Measurements from ENCODE around the gene DUSP10. TPM values are rescaled to one million over a fixed set of nuclear protein-coding genes. Genes with fewer than 3 reads are reported as not detected.

The DUSP10 gene
- total and polyA plus RNA-seq, 2 of the 13 experiments (the other 11 are each of a cell fraction or from before 2014, with no cell fraction given): 2.1 to 4.4 TPM

DNA sequence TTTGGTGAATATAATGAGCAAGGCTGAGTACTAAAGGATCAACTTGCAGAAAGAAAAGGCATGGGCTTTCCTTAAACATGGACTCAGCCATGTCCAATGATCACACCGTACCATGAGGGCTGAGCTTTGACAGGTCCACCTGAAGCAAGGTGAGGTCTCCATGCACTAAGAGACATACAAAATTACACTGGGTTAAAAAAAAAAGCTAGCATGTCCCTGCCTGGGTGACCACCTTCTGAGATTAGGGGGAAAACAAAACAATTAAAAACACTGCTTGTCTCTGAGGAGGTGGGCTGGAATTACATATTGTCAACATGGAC, 22.7 kb downstream of the DUSP10 start:
- Histone ChIP-seq H3K9me3 (ENCODE audit: low read length) (peaks cover 8% of the 10 kb centered on the region), H3K4me3 (replicated peaks in 1 of 3; ENCODE audit: insufficient read depth in 1 of 3, low read depth in 2 of 3, low read length in 3 of 3) (no peak overlapping the region), H3K4me2 (ENCODE audit: low read depth, low read length) (peak overlapping the region; percentile 73; the same call in 1 of the 2 replicates), H4K20me1 (ENCODE audit: insufficient read depth, low read length) (no peaks in the 10 kb centered on the region), H3K79me2 (ENCODE audit: insufficient read depth, low read length) (no peaks in the 10 kb centered on the region), H3K9ac (ENCODE audit: insufficient read depth, low read depth, low read length) (peak overlapping the region; percentile 20), H3K36me3 (replicated peaks in 1 of 2; ENCODE audit: control insufficient read depth in 1 of 2, insufficient read depth in 2 of 2, low read length in 2 of 2) (no peaks in the 10 kb centered on the region), H3K4me1 (ENCODE audit: insufficient read depth, low read length) (peaks cover 59% of the 10 kb centered on the region), H2AFZ (ENCODE audit: low read length) (no peak overlapping the region), H3K27ac (ENCODE audit: extremely low read length, insufficient read depth, low read length) (peak overlapping the region; percentile 64), H3K27me3 (ENCODE audit: control insufficient read depth in 1 of 2, insufficient read depth in 2 of 2, low read length in 2 of 2) (no peaks in the 10 kb centered on the region)
- intact Hi-C loops (cut with micrococcal nuclease; ENCODE audit: unreplicated experiment) (no loop called here), in situ Hi-C loops (cut with HindIII; ENCODE audit: extremely low pct_ligation_motif_present, low pct_unique_long_range_greater_than_20kb) (no loop called here)
- ChIA-PET CTCF (ENCODE audit: low intra/inter-chr PET ratio, low total read pairs) (no interaction called here), POLR2A (interaction anchor here (1.8 to 3.4 kb wide), 3 partner anchors 11 to 22 kb away, joined by 4 to 92 read pairs (median 20); partner anchors contain the start of gene DUSP10)
- no peak for DNase-seq (ENCODE audit: low spot score)
- 71% methylated on average over 1 of the region's 1 CpG for WGBS (ENCODE audit: low lambda C conversion rate)
- BruUV-seq (replicated peaks): no TSS peak
- TF ChIP-seq ETV5 (CRISPR knock-in tag; IDR thresholded peaks at IDR 0.05; ENCODE audit: borderline replicate concordance) (no peak), ZNF331 (CRISPR knock-in tag; IDR thresholded peaks at IDR 0.05) (no peak), HDAC6 (IDR thresholded peaks at IDR 0.05; ENCODE audit: low read depth, low read length) (no peak), ZNF432 (CRISPR knock-in tag; IDR thresholded peaks at IDR 0.05; ENCODE audit: borderline replicate concordance) (no peak), SNAPC2 (CRISPR knock-in tag; IDR thresholded peaks at IDR 0.05) (no peak), HDAC2 (CRISPR knock-in tag; IDR thresholded peaks at IDR 0.05) (0 out of 2 replicates have a peak, but pooled peaks have one; percentile 14), ZNF569 (CRISPR knock-in tag; IDR thresholded peaks at IDR 0.05; ENCODE audit: borderline replicate concordance) (no peak), ZNF607 (CRISPR knock-in tag; IDR thresholded peaks at IDR 0.05; ENCODE audit: borderline replicate concordance) (0 out of 2 replicates have a peak, but pooled peaks have one; percentile 15)
- no peak for ATAC-seq
- no peak for FAIRE-seq
